Measurements from ENCODE around the gene FOXG1.

Gene FOXG1

DNA sequence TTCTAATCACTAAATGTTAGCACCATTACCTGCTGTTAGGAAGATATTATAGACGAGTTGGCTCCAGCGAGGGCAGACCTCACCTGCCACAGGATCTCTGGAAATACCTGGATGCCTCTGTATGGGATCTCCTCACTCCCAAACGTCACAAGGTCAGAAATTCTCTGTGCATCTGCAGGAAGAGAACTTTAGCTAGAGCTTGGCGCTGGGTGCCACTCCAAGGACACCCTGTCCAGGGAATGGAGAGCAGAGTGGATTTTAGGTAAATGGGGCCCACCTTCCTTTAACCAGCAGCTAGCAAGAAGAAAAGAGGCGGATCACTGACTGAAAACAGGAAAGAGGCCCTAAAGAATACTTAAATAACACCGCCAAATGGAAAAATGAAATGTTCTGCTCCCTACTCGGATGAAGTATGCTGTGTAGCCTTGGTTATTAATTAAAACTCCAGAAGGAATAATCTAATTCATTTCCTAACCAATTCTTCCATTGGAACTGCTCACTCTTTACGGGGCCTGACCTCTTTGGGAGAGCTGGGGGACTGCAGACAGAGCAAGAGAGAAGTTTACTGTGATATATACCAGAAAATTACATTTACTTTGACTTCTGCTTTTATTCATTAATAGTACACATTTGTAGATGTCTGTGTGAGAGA lies 4.2 kb upstream of the FOXG1 start:
- no peak for DNase-seq

DNA sequence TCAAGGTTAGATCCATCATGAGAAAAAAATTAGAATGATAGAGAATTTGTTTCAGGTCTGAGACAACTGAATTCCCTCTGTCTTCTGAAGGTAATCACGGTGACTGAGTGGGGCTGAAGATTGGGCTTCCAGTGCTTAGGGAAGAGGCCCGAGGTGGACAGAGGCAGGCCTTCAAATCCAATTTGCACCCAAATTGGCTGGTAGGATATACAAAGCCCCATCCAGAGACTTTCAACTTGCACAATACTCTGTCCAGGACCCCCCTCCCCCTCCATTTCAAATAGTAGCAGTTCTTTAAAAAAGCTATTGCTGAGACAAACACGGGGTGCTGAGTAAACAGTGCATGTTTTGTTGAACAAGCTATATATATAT lies 3.6 kb upstream of the FOXG1 start:
- DNase-seq, result no peak

DNA sequence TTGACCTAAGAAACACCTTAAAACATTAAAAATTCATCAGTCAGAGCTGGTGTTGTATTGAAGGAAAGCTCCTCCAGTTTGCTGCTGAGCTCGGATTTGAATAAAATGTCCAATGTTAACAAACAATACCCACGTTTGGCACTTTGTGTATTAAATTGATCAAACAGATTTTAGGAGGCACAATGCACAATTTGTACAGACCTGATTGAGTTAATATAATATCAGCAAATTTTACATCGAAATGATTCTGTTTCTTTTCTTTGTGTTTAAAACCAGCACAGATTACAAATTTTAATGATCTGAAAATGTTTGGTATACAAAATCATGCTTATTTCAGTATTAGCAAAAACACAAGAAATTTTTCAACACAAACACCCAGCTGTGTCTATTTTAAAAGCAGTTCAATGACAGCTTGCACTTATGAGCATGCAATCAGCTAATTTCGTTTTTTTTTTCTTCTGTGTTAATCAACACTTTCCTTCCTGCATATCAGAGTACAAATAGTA lies 2.8 kb upstream of the FOXG1 start:
- DNase-seq, result no peak

DNA sequence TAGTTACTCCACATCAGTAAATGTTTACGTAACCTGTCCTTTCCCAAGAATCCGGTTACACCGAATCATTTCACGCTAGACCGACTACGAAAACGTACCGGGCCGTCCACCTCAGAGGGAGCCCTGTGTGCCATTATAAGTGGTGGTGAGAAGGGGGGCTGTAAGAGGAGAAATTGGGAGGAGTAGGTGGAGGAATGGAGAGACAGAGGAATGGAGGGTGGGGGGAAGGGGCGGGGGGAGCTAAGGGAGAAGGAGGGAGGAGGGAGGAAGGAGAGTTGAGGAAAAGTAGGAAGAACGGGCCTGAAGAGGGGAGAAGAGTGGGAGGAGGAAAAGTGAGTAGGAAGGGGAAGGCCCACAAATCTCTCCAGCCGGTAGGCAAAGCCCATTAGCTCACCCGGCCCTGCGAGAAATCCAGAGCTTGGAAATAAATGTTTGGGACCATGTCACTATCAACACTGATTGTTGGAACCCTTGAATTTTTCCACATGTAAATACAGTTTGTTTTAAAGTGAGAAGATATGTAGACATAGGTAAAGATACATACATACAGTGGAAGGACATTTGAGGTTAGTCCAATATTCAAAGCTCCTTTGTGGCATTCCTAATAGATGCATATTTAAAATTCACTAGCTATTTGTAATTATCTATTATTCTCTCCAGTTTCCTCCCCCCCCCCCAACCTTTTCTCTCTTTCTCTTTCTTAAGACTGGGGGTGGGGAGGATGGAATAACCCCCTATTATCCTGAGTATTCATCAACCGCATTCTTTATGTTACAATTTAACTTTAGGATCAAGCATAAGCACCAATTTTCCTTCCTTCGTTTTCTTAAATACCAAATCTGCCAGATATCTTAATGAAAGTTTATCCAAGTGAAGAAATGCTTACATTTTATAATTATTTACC lies 2.1 kb upstream of the FOXG1 start:
- DNase-seq, result no peak

DNA sequence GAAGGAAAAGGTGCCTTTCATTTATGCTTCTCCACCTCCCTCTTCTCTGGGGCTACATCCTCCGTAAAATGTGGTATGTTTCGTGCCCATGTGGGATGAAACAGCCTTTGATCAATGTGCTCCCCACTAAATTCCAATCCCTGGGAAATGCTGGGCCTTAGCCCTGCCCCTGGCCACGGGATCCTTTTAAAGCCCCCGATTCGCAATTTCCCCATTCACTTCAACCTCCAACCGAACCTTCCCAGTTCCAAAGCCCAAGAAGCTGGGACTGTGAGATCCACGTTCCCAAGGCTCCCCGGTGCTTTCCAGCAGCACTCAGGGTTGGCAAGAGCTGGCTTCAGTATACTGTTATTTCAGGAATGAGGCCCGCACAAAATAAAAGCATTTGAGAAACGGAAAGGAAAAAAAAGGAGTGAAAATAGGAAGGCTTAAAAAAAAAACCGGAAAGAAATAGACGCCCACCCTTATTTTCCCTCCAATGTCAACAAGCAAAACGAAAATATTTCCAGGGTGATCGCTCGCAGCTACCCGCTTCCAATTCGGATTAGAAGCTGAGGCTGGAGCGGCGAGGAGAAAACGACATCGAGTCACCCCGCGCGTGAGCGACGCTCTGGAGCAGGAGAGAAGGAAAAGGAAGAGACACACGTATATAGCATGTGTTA lies 1.3 kb upstream of the FOXG1 start:
- no peak for DNase-seq

DNA sequence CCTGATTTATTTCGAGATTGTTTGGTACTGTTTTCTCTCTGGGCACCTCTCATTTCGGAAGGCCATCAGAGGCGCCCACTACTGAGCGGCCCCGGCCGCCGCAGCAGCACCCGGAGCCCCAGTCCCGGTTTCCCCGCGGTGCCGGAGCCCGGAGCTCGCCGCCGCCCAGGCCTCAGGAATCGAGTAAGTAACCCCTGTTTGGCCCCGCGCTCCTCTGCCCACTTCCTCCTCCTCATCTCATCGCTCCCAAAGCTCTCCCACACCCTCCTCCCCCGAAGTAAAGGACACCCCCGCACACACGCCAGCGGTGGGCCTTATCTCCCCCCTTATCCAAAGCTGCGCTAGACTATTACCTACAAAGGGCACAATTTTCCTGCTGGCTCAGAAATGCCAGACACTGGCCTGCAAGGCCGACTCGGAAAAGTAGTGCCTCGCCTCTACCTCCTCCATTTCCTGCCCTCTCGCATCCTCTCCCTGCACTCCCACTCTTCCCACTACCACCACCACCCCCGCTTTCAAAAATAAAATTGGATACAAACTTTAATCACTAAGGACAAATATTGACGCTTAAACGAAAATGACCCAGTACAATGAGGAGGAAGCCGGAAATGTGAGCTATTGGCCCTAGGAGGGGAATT lies 637 bp upstream of the FOXG1 start:
- DNase-seq, result no peak

DNA sequence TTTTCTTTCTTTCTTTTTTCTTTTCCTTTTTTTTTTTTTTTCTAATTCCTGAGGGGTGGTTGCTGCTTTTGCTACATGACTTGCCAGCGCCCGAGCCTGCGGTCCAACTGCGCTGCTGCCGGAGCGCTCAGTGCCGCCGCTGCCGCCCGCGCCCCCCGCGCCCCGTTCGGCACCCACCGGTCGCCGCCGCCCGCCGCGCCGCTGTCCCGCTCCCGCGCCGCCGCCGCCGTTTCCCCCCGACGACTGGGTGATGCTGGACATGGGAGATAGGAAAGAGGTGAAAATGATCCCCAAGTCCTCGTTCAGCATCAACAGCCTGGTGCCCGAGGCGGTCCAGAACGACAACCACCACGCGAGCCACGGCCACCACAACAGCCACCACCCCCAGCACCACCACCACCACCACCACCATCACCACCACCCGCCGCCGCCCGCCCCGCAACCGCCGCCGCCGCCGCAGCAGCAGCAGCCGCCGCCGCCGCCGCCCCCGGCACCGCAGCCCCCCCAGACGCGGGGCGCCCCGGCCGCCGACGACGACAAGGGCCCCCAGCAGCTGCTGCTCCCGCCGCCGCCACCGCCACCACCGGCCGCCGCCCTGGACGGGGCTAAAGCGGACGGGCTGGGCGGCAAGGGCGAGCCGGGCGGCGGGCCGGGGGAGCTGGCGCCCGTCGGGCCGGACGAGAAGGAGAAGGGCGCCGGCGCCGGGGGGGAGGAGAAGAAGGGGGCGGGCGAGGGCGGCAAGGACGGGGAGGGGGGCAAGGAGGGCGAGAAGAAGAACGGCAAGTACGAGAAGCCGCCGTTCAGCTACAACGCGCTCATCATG lies 654 bp downstream of the FOXG1 start:
- DNase-seq, result no peak

DNA sequence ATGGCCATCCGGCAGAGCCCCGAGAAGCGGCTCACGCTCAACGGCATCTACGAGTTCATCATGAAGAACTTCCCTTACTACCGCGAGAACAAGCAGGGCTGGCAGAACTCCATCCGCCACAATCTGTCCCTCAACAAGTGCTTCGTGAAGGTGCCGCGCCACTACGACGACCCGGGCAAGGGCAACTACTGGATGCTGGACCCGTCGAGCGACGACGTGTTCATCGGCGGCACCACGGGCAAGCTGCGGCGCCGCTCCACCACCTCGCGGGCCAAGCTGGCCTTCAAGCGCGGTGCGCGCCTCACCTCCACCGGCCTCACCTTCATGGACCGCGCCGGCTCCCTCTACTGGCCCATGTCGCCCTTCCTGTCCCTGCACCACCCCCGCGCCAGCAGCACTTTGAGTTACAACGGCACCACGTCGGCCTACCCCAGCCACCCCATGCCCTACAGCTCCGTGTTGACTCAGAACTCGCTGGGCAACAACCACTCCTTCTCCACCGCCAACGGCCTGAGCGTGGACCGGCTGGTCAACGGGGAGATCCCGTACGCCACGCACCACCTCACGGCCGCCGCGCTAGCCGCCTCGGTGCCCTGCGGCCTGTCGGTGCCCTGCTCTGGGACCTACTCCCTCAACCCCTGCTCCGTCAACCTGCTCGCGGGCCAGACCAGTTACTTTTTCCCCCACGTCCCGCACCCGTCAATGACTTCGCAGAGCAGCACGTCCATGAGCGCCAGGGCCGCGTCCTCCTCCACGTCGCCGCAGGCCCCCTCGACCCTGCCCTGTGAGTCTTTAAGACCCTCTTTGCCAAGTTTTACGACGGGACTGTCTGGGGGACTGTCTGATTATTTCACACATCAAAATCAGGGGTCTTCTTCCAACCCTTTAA lies 1.5 kb downstream of the FOXG1 start:
- DNase-seq, result no peak

DNA sequence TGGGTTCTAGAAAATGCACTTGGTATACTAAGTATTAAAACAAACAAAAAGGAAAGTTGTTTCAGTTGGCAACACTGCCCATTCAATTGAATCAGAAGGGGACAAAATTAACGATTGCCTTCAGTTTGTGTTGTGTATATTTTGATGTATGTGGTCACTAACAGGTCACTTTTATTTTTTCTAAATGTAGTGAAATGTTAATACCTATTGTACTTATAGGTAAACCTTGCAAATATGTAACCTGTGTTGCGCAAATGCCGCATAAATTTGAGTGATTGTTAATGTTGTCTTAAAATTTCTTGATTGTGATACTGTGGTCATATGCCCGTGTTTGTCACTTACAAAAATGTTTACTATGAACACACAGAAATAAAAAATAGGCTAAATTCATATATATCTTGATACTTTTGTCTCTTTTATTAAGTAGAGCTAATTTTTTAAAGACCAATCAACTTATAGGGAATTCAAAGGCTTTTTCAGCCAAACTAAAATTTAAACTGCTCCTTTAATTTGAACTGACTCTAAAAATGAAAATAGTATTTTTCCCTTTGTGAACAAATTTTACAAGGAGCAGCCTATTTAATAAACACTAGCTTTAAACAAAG lies 2.8 kb downstream of the FOXG1 start:
- no peak for DNase-seq

DNA sequence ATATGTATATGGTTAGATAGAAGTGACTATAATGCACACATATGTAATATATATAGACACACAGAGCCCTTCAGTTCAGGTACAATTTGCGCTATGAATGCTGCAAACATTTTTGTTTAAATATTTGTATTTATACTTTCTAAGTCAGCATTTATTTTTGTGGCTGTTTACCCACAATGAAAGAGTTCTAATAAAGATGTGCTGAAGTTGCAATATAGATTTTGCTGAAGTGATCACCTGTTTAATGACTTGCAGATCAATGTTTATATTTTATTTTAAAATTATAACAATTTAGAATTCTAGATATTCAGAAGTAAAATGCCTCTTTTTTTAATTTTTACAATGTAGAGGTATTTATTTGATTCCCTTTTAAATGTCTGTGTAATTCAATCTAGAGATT lies 3.5 kb downstream of the FOXG1 start:
- no peak for DNase-seq

DNA sequence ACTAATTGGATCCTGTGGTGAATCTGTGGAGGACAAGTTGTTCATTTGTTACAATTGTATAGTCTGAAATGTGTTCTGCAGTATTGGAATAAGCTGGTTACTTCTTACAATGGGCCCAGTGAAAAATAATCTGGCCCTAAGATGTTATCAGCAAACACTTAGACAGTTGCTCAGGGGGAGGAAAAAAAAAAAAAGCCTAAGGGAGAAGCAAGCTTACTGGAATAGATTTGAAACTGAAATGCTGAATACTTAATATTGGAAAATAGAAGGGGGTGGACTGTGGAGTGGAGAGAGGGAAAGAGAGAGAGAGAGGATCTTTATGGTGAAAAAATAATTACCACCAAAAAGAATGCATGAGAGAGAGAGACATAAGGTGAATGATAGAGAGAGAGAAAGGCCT lies 4.0 kb downstream of the FOXG1 start:
- DNase-seq, result no peak

DNA sequence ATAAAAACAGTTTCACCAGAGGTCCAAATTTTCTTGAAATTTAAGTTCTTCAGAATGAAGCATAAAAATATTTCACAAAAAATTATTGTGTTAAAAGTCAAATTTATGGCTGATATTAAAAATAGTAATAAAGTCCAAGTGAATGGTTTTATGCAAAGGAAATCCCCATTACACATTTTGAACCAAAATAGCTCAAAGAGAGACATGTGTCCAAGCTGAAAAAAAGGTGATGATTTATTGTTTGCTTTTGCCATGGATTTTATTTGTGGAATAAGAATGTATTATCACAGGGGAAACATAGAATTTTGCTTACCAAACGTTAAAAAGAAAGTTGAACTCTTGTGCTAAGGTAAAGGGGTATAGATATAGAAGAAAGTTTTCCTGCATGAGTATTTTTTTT lies 4.6 kb downstream of the FOXG1 start:
- DNase-seq, result no peak

DNA sequence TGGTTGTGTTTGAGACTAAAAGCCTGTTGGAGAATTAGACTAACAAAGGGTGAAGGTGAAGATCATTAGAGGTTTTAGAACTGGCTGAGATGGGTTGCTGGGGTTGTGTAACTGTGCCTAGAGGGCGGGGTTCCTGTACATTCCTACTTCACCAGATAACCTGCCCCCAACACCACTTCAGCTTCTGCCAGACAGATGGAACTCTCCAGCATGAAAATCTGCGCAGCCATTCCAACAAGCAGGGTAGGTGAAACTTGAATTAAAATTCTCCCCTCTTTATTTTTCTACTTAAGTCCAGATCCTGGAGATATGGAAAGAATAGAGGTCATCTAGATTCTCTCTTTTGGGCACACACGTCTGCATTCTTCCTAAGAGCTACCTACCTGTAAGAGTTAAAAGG lies 6.0 kb downstream of the FOXG1 start:
- DNase-seq, result no peak

DNA sequence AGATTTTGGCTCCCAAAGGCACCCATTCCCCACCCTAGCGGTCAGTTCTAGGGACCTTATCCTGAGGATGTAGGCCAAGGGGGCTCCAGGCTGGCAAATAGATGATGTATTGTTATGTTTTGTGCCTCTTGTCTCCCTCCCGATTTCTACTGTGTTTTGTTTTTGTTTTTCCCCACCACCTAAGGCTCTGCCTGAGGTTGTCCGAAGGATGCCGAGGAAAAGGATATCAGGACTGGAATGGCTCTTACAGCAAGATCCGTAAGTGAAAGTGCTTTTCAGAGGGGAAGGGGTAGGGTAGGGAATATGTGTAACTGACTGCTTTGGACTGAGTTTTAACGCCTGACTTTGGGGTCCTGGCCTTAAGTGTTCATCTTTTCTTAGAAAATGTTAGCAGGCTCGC lies 6.6 kb downstream of the FOXG1 start:
- no peak for DNase-seq

DNA sequence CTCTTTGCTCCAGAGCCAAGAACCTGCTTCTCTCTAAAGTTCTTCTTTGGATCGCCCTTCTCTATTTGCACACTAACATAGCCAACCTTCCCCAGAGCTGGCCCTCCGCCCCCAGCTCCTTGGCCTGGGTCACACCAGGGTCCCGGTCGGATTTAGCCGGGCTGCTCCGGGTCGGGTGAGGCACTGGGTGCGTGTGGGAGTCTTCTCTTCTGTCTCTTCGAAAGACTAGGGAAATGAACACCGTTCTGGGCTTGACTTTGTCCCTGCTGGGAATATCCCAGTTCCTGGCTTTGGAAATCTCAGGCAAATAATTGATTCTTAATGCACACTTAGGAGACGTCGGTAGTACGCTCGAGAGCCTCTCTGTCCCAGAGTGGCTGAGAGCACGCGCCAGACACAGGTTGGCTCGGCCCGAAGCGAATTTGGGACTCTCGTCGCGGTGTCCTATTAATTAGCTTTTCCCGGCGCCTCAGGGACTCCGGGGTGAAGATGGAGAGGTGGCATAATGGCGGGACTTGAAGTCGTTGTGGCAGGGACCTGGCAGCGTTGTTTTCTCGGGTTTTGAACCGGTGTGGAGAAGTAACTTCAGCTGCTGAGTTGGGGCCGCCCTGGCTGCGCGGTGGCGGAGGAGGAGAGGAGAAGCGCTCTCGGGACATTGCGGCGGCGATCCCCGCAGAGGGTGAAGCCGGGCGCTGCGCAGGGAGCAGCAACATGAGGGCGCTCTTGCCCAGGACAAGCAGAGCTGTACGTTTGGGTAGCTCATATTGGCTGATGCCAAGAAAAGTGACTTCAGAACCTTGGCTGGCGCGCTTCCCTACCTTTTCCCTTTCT lies 7.5 kb downstream of the FOXG1 start:
- DNase-seq, result no peak

DNA sequence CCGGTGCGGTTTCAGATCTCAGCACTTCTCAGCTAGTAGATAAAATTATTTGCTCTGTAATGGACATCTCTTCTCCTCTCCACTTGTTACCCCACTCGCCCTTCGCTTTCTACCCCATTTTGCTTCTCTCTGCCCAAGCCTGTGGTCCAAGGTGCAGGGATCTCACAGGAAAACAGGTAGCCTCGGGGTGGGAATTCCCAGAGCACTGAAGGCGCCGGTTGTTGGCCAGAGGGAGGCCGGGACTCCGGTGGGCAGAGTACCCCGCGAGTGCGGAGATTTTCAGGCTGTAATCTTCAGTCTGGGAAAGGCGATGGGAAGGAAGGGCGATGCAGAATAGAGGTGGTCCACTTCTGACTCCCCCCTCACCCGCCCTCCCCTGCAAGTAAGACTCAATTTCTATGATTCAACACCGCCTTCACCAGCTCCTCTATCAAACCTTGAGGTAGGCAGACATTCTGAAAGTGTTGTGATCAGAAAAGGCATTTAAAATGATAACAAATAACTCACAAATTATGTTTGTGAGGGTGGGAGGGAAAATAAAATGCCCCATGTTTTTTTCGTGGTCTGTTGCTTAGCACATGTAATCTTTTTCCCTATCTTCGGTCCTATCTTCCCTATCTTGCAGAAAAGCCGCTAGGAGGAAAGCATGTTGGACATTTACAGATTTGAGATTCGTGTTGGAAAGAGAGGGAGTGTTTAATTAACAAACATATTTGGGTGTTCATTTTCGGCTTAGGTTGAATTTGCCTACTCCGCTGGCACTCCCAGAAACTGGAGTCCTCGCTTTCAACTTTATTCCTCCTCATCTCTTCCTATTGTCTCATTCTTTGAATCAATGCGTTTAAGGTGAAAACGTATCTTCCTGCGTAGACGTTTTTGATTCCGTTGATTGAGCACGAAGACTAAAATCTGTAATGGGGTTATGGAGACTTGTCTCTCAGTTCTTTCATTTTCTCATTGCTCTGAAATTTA lies 8.5 kb downstream of the FOXG1 start:
- DNase-seq, result no peak

DNA sequence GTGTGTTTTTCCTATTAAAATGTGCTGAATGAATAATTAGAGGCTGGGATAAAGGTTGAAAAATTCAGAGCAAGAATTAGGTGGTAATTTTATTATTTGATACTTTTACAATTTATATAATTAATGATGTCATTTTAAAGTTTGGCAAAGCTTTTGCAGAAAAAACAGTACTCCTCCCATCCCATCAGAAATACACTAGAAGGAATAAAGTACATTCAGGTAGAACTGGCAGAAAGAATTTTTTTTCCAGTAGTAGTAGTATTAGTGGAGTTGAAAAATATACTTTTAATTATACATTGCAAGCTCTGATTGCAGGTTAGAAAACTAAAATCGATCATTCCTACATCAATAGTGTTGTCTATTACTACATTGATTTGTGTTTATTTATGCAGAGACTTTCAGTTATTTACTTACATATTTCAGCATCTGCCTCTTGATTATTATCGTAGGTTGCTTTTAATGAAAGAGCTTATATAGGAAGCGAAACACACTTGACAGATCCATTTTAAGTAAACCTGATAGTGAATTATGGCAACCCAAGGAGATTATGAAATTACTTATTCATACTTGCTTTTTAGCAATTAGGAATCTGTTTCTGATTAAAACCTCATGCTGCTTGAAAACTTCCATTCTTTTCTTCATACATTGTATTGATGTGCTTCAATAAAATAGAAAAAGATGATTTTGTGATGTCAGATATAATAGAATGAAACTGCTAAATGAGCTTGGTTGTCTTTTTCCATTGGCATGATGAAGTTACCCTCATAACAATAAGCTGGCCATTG lies 10.1 kb downstream of the FOXG1 start:
- DNase-seq, result no peak
